HCT116 (cell line): Measurements from ENCODE around the gene KRTAP9-9. TPM values are rescaled to one million over a fixed set of nuclear protein-coding genes. Genes with fewer than 3 reads are reported as not detected.

Source experiments
- ATAC-seq: fragments of 200-7000 bp; cut with Tn5 transposase; 2 replicates; pipeline ENCODE4 v1.9.1; 2020; ENCODE audit warnings: mild to moderate bottlenecking, moderate library complexity
- BruUV-seq: library from RNA; stranded (reverse); fragments of 400-500 nt; replicated peaks from 2 replicates; lab custom pipeline; 2021; lab: Mats Ljungman, UMichigan
- CTCF ChIA-PET: fragments of 300-600 bp; sonication (Branson Sonifier 250); formaldehyde crosslinking; loops from one replicate; lab custom pipeline; 2021; ENCODE audit warnings: antibody characterized with exemption; lab: Charles Lee
- POLR2A ChIA-PET: fragments of 300-600, 350-600 bp; sonication (Branson Sonifier 250); formaldehyde crosslinking; loops from one replicate; lab custom pipeline; 2021; ENCODE audit warnings: antibody characterized with exemption; lab: Charles Lee
- RAD21 ChIA-PET, 2 experiments: fragments of 300-600 bp; sonication (Branson Sonifier 250); formaldehyde crosslinking; loops; one replicate each; lab custom pipeline; 2023; ENCODE audit warnings: low total read pairs in 2 of 2; ENCODE audit not compliant: uncharacterized antibody in 2 of 2, unreplicated experiment in 2 of 2, low non-redundant PET in 1 of 2; lab: Charles Lee
- DNase-seq: peaks from one replicate; pipeline ENCODE4 v3.0.0-alpha.2; 2010; ENCODE audit warnings: low read depth, low spot score
- H2AFZ ChIP-seq: fragments of 200-600 bp; shearing (Covaris generic), sonication (generic); 2 replicates; pipeline ENCODE4 v1.6.1; 2017; ENCODE audit warnings: low read depth, mixed run types, mixed read lengths, antibody characterized with exemption, low read length; ENCODE audit not compliant: poor library complexity, severe bottlenecking
- H3K27ac ChIP-seq: 2 replicates; pipeline ENCODE4 v1.5.1; 2012; ENCODE audit warnings: low read depth, low read length
- H3K27me3 ChIP-seq: fragments of 200-600 bp; sonication (generic); 2 replicates; pipeline ENCODE4 v1.6.1; 2016; ENCODE audit warnings: mixed run types, low read length, mixed read lengths; ENCODE audit not compliant: insufficient read depth
- H3K36me3 ChIP-seq, 2 experiments: fragments of 200-500 bp in 1 of 2; fragments of 200-600 bp in 1 of 2; sonication (Bioruptor generic) in 1 of 2; sonication (generic) in 1 of 2; 2 replicates each; pipeline versions ENCODE4 v1.5.1 to v1.6.1; 2014 to 2016; ENCODE audit warnings: low read length in 2 of 2, inconsistent platforms in 1 of 2, mixed read lengths in 1 of 2, mixed run types in 1 of 2; ENCODE audit not compliant: insufficient read depth in 2 of 2, control insufficient read depth in 1 of 2
- H3K4me1 ChIP-seq, 2 experiments: fragments of 200-600 bp in 1 of 2; sonication (generic) in 1 of 2; 2 replicates each; pipeline versions ENCODE4 v1.5.1 to v1.6.1; 2012 to 2017; ENCODE audit warnings: low read length in 2 of 2, inconsistent platforms in 1 of 2, mild to moderate bottlenecking in 1 of 2, mixed read lengths in 1 of 2, mixed run types in 1 of 2, moderate library complexity in 1 of 2; ENCODE audit not compliant: insufficient read depth in 2 of 2, control insufficient read depth in 1 of 2
- H3K4me2 ChIP-seq: fragments of 200-600 bp; sonication (generic); 2 replicates; pipeline ENCODE4 v1.6.1; 2017; ENCODE audit warnings: mixed run types, low read length, mixed read lengths
- H3K4me3 ChIP-seq, 2 experiments: fragments of 200-600 bp in 1 of 2; sonication (generic) in 1 of 2; replicated peaks in 1 of 2; 2 replicates each; pipeline ENCODE4 v1.5.1; 2011 to 2016; ENCODE audit warnings: low read length in 2 of 2, control low read depth in 1 of 2, low read depth in 1 of 2, mild to moderate bottlenecking in 1 of 2, mixed read lengths in 1 of 2, mixed run types in 1 of 2
- H3K79me2 ChIP-seq: fragments of 200-600 bp; sonication (generic); 2 replicates; pipeline ENCODE4 v1.6.1; 2017; ENCODE audit warnings: mild to moderate bottlenecking, mixed run types, low read length, moderate library complexity, mixed read lengths; ENCODE audit not compliant: insufficient read depth
- H3K9ac ChIP-seq: fragments of 200-600 bp; sonication (generic); 2 replicates; pipeline ENCODE4 v1.6.1; 2016; ENCODE audit warnings: low read length, mixed read lengths
- H3K9me2 ChIP-seq: fragments of 200-600 bp; sonication (generic), shearing (Covaris generic); 2 replicates; pipeline ENCODE4 v1.6.1; 2017; ENCODE audit warnings: mixed run types, mild to moderate bottlenecking, moderate library complexity; ENCODE audit not compliant: insufficient read depth
- H3K9me3 ChIP-seq, 2 experiments: fragments of 200-500 bp in 1 of 2; fragments of 200-600 bp in 1 of 2; sonication (Bioruptor generic) in 1 of 2; sonication (generic) in 1 of 2; 2 replicates each; pipeline ENCODE4 v1.6.1; 2014 to 2017; ENCODE audit warnings: low read length in 2 of 2, mixed read lengths in 2 of 2, inconsistent platforms in 1 of 2, low read depth in 1 of 2, mild to moderate bottlenecking in 1 of 2, mixed run types in 1 of 2, moderate library complexity in 1 of 2; ENCODE audit not compliant: control insufficient read depth in 1 of 2, insufficient read depth in 1 of 2
- H4K20me1 ChIP-seq: fragments of 200-600 bp; sonication (generic), shearing (Covaris generic); 2 replicates; pipeline ENCODE4 v1.6.1; 2017; ENCODE audit warnings: mixed run types, mild to moderate bottlenecking, moderate library complexity; ENCODE audit not compliant: insufficient read depth
- CEBPB ChIP-seq: IDR thresholded peaks from 2 replicates; pipeline ENCODE4 v1.6.1; 2012; ENCODE audit warnings: low read depth
- RAD21 ChIP-seq: IDR thresholded peaks from 2 replicates; pipeline ENCODE4 v1.6.1; 2012; ENCODE audit warnings: low read depth, mild to moderate bottlenecking
- SIN3A ChIP-seq: IDR thresholded peaks from 2 replicates; pipeline ENCODE4 v1.6.1; 2012; ENCODE audit warnings: low read depth
- intact Hi-C: fragments of 100-400 bp; cut with micrococcal nuclease; formaldehyde crosslinking; loops from 2 replicates; pipeline ENCODE4 v1.10.0; 2022
- total RNA-seq: library from RNA; stranded (reverse); gene quantifications from one replicate; pipeline ENCODE4 v1.2.1, GENCODE V29; 2021; ENCODE audit not compliant: unreplicated experiment
- TF ChIP-seq, protein P1 (sequence below): IDR thresholded peaks from 2 replicates; pipeline ENCODE4 v1.6.1; 2011; ENCODE audit warnings: mild to moderate bottlenecking, low read length, moderate library complexity; ENCODE audit not compliant: insufficient replicate concordance; ENCODE audit errors: extremely low read depth

Gene KRTAP9-9
- total RNA-seq, 1 experiment from 2014 or later: not detected

DNA sequence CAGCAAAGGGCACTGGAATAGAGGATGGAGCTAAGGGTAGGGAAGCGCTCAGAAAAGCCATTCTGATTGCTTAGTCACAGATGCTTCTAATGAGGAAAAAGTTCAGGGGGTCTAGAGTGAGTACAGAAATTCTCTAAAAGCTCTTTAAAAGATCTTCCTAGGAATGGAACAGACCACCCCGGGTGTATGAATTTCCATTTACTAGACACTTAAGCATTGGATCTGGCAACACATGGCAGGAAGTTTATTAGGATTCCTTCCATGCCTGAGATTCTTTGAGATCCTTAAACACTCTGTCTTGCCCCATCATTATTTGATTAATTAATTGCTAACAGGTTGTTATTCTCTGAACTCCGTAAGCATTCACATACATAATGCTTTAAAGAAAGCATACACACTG, 28.9 kb downstream of the KRTAP9-9 start:
- Histone ChIP-seq H3K27ac (no peak overlapping the region), H3K79me2 (no peaks in the 10 kb centered on the region), H3K4me1 (no peaks in the 10 kb centered on the region), H3K27me3 (no peaks in the 10 kb centered on the region), H3K36me3 (no peaks in the 10 kb centered on the region), H2AFZ (no peak overlapping the region), H3K9me3 (no peaks in the 10 kb centered on the region; a peak in 1 of 4 replicates), H3K9me2 (no peaks in the 10 kb centered on the region), H4K20me1 (no peaks in the 10 kb centered on the region), H3K9ac (no peak overlapping the region), H3K4me2 (no peak overlapping the region), H3K4me3 (no peak overlapping the region)
- no TSS peak for BruUV-seq
- DNase-seq: no peak
- intact Hi-C loops: no loop called here
- ATAC-seq: no peak
- TF ChIP-seq RAD21: no peak
- TF ChIP-seq, protein P1, sequence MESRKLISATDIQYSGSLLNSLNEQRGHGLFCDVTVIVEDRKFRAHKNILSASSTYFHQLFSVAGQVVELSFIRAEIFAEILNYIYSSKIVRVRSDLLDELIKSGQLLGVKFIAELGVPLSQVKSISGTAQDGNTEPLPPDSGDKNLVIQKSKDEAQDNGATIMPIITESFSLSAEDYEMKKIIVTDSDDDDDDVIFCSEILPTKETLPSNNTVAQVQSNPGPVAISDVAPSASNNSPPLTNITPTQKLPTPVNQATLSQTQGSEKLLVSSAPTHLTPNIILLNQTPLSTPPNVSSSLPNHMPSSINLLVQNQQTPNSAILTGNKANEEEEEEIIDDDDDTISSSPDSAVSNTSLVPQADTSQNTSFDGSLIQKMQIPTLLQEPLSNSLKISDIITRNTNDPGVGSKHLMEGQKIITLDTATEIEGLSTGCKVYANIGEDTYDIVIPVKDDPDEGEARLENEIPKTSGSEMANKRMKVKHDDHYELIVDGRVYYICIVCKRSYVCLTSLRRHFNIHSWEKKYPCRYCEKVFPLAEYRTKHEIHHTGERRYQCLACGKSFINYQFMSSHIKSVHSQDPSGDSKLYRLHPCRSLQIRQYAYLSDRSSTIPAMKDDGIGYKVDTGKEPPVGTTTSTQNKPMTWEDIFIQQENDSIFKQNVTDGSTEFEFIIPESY: no peak
- CTCF ChIA-PET: no interaction called here
- POLR2A ChIA-PET: no interaction called here
- RAD21 ChIA-PET: no interaction called here

DNA sequence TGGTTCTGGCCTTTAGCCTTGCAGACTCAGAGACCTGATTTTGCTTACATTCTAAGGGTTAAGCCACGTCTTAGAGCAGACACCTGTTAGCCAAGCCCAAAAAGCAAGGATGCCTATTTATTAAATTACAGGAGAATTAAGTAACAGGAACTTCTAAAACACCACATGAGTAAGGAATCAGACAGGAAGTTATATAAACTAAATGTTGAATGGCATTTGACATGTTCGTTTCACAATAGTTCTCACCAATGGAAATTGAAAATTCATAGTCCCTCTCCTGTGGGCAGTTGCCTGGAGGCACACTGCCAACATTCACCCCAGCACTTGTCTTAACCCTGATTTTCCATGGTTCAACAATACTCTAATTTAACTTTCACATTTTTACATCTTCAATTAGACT, 29.4 kb downstream of the KRTAP9-9 start:
- TF ChIP-seq CEBPB: no peak
- TF ChIP-seq SIN3A: no peak
- Histone ChIP-seq H3K9me3 (no peaks in the 10 kb centered on the region; a peak in 1 of 4 replicates), H3K79me2 (no peaks in the 10 kb centered on the region), H4K20me1 (no peaks in the 10 kb centered on the region), H3K4me3 (no peak overlapping the region), H3K4me1 (no peaks in the 10 kb centered on the region), H3K4me2 (no peak overlapping the region), H3K36me3 (no peaks in the 10 kb centered on the region), H2AFZ (no peak overlapping the region), H3K9me2 (no peaks in the 10 kb centered on the region), H3K9ac (no peak overlapping the region), H3K27ac (no peak overlapping the region), H3K27me3 (no peaks in the 10 kb centered on the region)
- ChIA-PET RAD21 (no interaction called here), POLR2A (no interaction called here), CTCF (no interaction called here)
- BruUV-seq: no TSS peak
- no peak for ATAC-seq
- no peak for DNase-seq
- intact Hi-C loops: no loop called here
